Colonic mucosa (tissue), 4 donors: ENCODE measurements around the gene ACP2. TPM values are rescaled to one million over a fixed set of nuclear protein-coding genes. Genes with fewer than 3 reads are reported as not detected.
"Not testable (repeated sequence)": the region's sequence is repeated elsewhere in the genome, so short reads cannot be mapped to it uniquely, and the experiment has no call there.

Experiments
- DNase-seq: peaks from one replicate; pipeline ENCODE4 v3.0.0-alpha.2; 2020
- H3K27ac ChIP-seq: fragments of 200-600 bp; one replicate; pipeline ENCODE4 v1.8.0; 2021
- H3K27me3 ChIP-seq: fragments of 200-600 bp; one replicate; pipeline ENCODE4 v1.8.0; 2021
- H3K36me3 ChIP-seq: fragments of 200-600 bp; one replicate; pipeline ENCODE4 v1.8.0; 2021
- H3K4me1 ChIP-seq: fragments of 200-600 bp; one replicate; pipeline ENCODE4 v1.8.0; 2021; ENCODE audit warnings: mild to moderate bottlenecking
- H3K4me3 ChIP-seq: fragments of 200-600 bp; one replicate; pipeline ENCODE4 v1.8.0; 2021
- H3K9ac ChIP-seq, 2 donors: one replicate each; pipeline ENCODE4 v1.7.0; 2013; ENCODE audit warnings: control low read depth in 2 of 2, low read depth in 2 of 2, low read length in 2 of 2
- H3K9me3 ChIP-seq: fragments of 200-600 bp; one replicate; pipeline ENCODE4 v1.8.0; 2021
- CTCF ChIP-seq: fragments of 200-600 bp; IDR thresholded peaks from one replicate; pipeline ENCODE4 v1.8.0; 2022; ENCODE audit warnings: antibody characterized with exemption, mild to moderate bottlenecking
- intact Hi-C: fragments of 100-400 bp; cut with DNase I; formaldehyde crosslinking; loops from one replicate; pipeline ENCODE4 v1.14.1; 2022
- total RNA-seq, 2 donors: library from RNA; stranded (reverse); fragmentation: NEBNext Ultra II Directional in 1 of 2; extraction: Animal tissue kit (Norgen Biotek cat#: 25700) in 1 of 2; gene quantifications; one replicate each; pipeline ENCODE4 v1.2.1, GENCODE V29; 2021
- donor health status: healthy.
- donor health status: DM: no; HTN: no; CAD: no.
- donor health status: DM: no; HTN: no; CAD: no.

ACP2 gene
- total RNA-seq, 2 donors from 2014 or later, result 35.3 to 39.7 TPM

GRCh38 chr11:47192111-47192510 is 56.5 kb downstream of the ACP2 start:
- no peak overlapping the region for H3K27ac ChIP-seq
- H3K27me3 ChIP-seq, result peaks cover 4% of the 10 kb centered on the region
- no peaks in the 10 kb centered on the region for H3K36me3 ChIP-seq
- TF ChIP-seq CTCF, result no peak
- DNase-seq, result no peak
- H3K4me1 ChIP-seq, result no peaks in the 10 kb centered on the region
- no peaks in the 10 kb centered on the region for H3K9me3 ChIP-seq
- no peak overlapping the region for H3K9ac ChIP-seq
- intact Hi-C loops, result no loop called here
- no peak overlapping the region for H3K4me3 ChIP-seq

GRCh38 chr11:47191137-47191536 is 57.5 kb downstream of the ACP2 start:
- H3K27me3 ChIP-seq, DNase-seq, H3K27ac ChIP-seq, H3K4me1 ChIP-seq, intact Hi-C loops, H3K9ac ChIP-seq, H3K9me3 ChIP-seq, H3K36me3 ChIP-seq, H3K4me3 ChIP-seq: not testable (repeated sequence)

Other genes starting within 250 kb of the ACP2 start
- gene ARFGAP2, start 71.9 kb downstream of the ACP2 start, total RNA-seq, result 100 to 1,000 TPM in 1 of 2 donors, 10 to 100 TPM in 1; 64.6 to 109 TPM
- gene PACSIN3, start 62.4 kb downstream of the ACP2 start, total RNA-seq, result 10 to 100 TPM in 1 of 2 donors, 1 to 10 TPM in 1; 3.2 to 11.2 TPM
- gene DDB2, start 33.8 kb downstream of the ACP2 start, total RNA-seq, result 10 to 100 TPM; 28.0 to 46.5 TPM
- 10 to 100 TPM; 28.3 to 43.1 TPM for gene NR1H3, start 9.2 kb upstream of the ACP2 start, total RNA-seq
- 10 to 100 TPM; 35.5 to 45.9 TPM for gene MADD, start 21.3 kb upstream of the ACP2 start, total RNA-seq
- gene MYBPC3, start 103.9 kb upstream of the ACP2 start, total RNA-seq, result under 1 TPM in 1 of 2 donors, not detected in 1; 0.42 TPM
- 10 to 100 TPM in 1 of 2 donors, 1 to 10 TPM in 1; 4.7 to 11.9 TPM for gene SPI1, start 129.7 kb upstream of the ACP2 start, total RNA-seq
- 10 to 100 TPM; 14.3 to 18.6 TPM for gene SLC39A13, start 159.8 kb upstream of the ACP2 start, total RNA-seq
- 100 to 1,000 TPM in 1 of 2 donors, 10 to 100 TPM in 1; 74.4 to 152 TPM for gene PSMC3, start 177.6 kb upstream of the ACP2 start, total RNA-seq
- not detected for gene RAPSN, start 200.3 kb upstream of the ACP2 start, total RNA-seq